KMS-11 (cell line): Measurements from ENCODE around the gene DTD1.

Experiments
- H2AFZ ChIP-seq: fragments of 200-600 bp; sonication (generic); 2 replicates; pipeline ENCODE4 v1.6.1; 2016; ENCODE audit warnings: antibody characterized with exemption, mixed run types, low read depth
- H3K27ac ChIP-seq: fragments of 200-600 bp; sonication (generic); 2 replicates; pipeline ENCODE4 v1.6.1; 2016; ENCODE audit warnings: mild to moderate bottlenecking, mixed run types
- H3K27me3 ChIP-seq: fragments of 200-600 bp; sonication (generic); 2 replicates; pipeline ENCODE4 v1.6.1; 2017; ENCODE audit warnings: mild to moderate bottlenecking, low read depth, mixed run types, moderate library complexity; ENCODE audit not compliant: insufficient read depth
- H3K36me3 ChIP-seq: fragments of 200-600 bp; sonication (generic); 2 replicates; pipeline ENCODE4 v1.6.1; 2017; ENCODE audit warnings: mild to moderate bottlenecking, mixed run types; ENCODE audit not compliant: insufficient read depth
- H3K4me1 ChIP-seq: fragments of 200-600 bp; sonication (generic); 2 replicates; pipeline ENCODE4 v1.6.1; 2016; ENCODE audit warnings: mild to moderate bottlenecking, low read depth, mixed run types; ENCODE audit not compliant: poor library complexity, severe bottlenecking
- H3K4me2 ChIP-seq: fragments of 200-600 bp; sonication (generic); 2 replicates; pipeline ENCODE4 v1.7.0; 2016; ENCODE audit warnings: mild to moderate bottlenecking, mixed run types
- H3K4me3 ChIP-seq: fragments of 200-600 bp; sonication (generic); IDR thresholded peaks from 2 replicates; pipeline ENCODE4 v1.6.1; 2017; ENCODE audit warnings: low read depth, low read length, mixed read lengths; ENCODE audit not compliant: insufficient read depth
- H3K79me2 ChIP-seq: fragments of 200-600 bp; sonication (generic); 2 replicates; pipeline ENCODE4 v1.6.1; 2016; ENCODE audit warnings: low read depth, mixed run types; ENCODE audit not compliant: insufficient read depth
- H3K9ac ChIP-seq: fragments of 200-600 bp; sonication (generic); 2 replicates; pipeline ENCODE4 v1.6.1; 2016; ENCODE audit warnings: mild to moderate bottlenecking, mixed run types
- H4K20me1 ChIP-seq: fragments of 200-600 bp; sonication (generic); 2 replicates; pipeline ENCODE4 v1.6.1; 2016; ENCODE audit warnings: mild to moderate bottlenecking, mixed run types; ENCODE audit not compliant: insufficient read depth
- TF ChIP-seq, protein P1 (sequence below): fragments of 200-600 bp; sonication (generic); conservative IDR thresholded peaks from 2 replicates; pipeline ENCODE4 v1.6.1; 2017; ENCODE audit warnings: low read depth, mild to moderate bottlenecking, antibody characterized with exemption, low read length, moderate library complexity, mixed read lengths

Gene DTD1

GRCh38 chr20:18650224-18650623 lies 62.4 kb downstream of the DTD1 start:
- Histone ChIP-seq H3K79me2 (no peaks in the 10 kb centered on the region), H3K9ac (no peak overlapping the region), H3K4me3 (no peak overlapping the region), H3K4me1 (no peaks in the 10 kb centered on the region), H3K36me3 (no peaks in the 10 kb centered on the region), H3K4me2 (no peak overlapping the region), H2AFZ (no peak overlapping the region), H3K27me3 (no peaks in the 10 kb centered on the region), H4K20me1 (no peaks in the 10 kb centered on the region), H3K27ac (no peak overlapping the region)
- TF ChIP-seq, protein P1, sequence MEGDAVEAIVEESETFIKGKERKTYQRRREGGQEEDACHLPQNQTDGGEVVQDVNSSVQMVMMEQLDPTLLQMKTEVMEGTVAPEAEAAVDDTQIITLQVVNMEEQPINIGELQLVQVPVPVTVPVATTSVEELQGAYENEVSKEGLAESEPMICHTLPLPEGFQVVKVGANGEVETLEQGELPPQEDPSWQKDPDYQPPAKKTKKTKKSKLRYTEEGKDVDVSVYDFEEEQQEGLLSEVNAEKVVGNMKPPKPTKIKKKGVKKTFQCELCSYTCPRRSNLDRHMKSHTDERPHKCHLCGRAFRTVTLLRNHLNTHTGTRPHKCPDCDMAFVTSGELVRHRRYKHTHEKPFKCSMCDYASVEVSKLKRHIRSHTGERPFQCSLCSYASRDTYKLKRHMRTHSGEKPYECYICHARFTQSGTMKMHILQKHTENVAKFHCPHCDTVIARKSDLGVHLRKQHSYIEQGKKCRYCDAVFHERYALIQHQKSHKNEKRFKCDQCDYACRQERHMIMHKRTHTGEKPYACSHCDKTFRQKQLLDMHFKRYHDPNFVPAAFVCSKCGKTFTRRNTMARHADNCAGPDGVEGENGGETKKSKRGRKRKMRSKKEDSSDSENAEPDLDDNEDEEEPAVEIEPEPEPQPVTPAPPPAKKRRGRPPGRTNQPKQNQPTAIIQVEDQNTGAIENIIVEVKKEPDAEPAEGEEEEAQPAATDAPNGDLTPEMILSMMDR, result no peak

DNA sequence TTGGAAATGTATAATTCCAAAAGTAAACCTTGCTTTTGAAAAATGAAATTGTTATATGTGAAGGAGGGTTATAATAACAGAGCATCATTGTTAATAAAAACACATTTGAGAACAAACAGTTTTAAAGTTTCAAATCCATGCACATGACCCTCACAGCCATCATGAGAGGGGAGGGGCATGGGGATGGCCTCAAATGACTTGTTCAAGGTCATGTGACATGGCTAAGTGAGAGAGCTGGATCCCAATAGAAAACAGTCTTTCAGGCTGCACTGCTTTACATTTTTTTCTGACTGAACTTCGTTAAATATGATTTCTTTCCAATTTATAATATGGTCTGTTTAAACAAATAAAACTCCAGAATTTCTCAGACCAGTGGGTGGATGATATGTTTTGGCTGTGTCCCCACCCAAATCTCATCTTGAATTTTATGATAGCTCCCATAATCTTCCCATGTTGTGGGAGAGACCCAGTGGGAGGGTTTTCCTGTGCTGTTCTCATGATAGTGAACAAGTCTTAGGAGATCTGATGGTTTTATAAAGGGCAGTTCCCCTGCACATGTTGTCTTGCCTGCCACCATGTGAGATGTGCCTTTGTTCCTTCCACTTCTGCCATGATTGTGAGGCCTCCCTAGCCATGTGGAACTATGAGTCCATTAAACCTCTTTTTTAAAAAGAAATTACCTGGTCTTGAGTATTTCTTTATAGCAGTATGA lies 66.0 kb downstream of the DTD1 start:
- H3K36me3 ChIP-seq, result no peaks in the 10 kb centered on the region
- no peak overlapping the region for H3K4me2 ChIP-seq
- H3K27me3 ChIP-seq, result no peaks in the 10 kb centered on the region
- no peak overlapping the region for H3K4me3 ChIP-seq
- no peaks in the 10 kb centered on the region for H3K4me1 ChIP-seq
- H4K20me1 ChIP-seq, result no peaks in the 10 kb centered on the region
- no peak overlapping the region for H3K27ac ChIP-seq
- TF ChIP-seq, protein P1, result no peak
- H2AFZ ChIP-seq, result no peak overlapping the region
- H3K79me2 ChIP-seq, result no peaks in the 10 kb centered on the region
- no peak overlapping the region for H3K9ac ChIP-seq

DNA sequence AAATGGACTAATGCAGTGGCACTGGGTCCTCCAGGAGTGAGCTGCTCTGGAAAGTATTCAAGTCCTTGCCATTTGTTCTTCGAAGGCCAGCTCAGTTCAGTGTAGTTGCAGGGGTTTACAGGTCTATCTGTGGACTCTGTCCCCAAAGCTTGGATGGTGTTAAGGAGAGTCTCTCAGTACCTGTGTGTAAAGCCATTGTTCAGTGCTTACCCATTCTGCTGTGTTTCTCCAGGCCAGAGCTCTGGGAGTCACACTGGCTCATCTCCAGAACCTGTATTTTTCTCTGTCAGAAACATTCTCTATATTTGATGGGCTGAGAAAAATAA lies 66.6 kb downstream of the DTD1 start:
- no peaks in the 10 kb centered on the region for H3K4me1 ChIP-seq
- H3K27ac ChIP-seq, result no peak overlapping the region
- no peaks in the 10 kb centered on the region for H3K79me2 ChIP-seq
- H3K27me3 ChIP-seq, result no peaks in the 10 kb centered on the region
- TF ChIP-seq, protein P1, result no peak
- no peaks in the 10 kb centered on the region for H3K36me3 ChIP-seq
- no peak overlapping the region for H3K4me3 ChIP-seq
- H3K4me2 ChIP-seq, result no peak overlapping the region
- no peaks in the 10 kb centered on the region for H4K20me1 ChIP-seq
- no peak overlapping the region for H2AFZ ChIP-seq
- H3K9ac ChIP-seq, result no peak overlapping the region

DNA sequence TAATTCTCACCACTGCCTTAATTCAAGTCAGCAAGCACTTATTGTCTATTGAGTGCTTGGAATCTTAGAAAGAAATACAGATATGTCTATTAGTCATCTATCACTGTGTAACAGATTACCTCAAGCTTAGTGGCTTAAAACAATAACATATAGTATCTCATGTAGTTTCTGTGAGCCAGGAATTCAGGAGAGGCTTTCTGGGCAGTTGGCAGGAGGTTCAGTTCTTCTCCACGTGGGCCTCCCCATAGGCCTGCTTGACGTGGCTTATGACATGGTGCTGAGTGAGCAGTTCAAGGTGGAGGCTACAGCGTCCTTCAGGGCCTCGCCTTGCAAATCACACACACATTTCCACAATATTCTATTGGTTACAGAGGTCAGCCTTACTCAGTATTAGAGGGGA lies 69.7 kb downstream of the DTD1 start:
- Histone ChIP-seq H3K9ac (no peak overlapping the region), H3K27ac (no peak overlapping the region), H4K20me1 (no peaks in the 10 kb centered on the region), H3K4me3 (no peak overlapping the region), H3K4me1 (no peaks in the 10 kb centered on the region), H3K4me2 (no peak overlapping the region), H3K36me3 (no peaks in the 10 kb centered on the region), H3K27me3 (no peaks in the 10 kb centered on the region), H3K79me2 (no peaks in the 10 kb centered on the region), H2AFZ (no peak overlapping the region)
- TF ChIP-seq, protein P1, result no peak
